GM19467 (cell line): Measurements from ENCODE around the gene GNAT1.

Experiments used
- ATAC-seq: cut with Tn5 transposase; IDR thresholded peaks from one replicate; pipeline ENCODE4 v1.9.1; 2021; ENCODE audit warnings: mild to moderate bottlenecking, moderate library complexity; ENCODE audit not compliant: unreplicated experiment

GNAT1 gene

GRCh38 chr3:50190936-50191660 is at the start of gene GNAT1:
TSS of gene GNAT1 (plus strand) at chr3:50191610. CDS start at chr3:50191726, 116 bp downstream.
- ATAC-seq: no peak

DNA sequence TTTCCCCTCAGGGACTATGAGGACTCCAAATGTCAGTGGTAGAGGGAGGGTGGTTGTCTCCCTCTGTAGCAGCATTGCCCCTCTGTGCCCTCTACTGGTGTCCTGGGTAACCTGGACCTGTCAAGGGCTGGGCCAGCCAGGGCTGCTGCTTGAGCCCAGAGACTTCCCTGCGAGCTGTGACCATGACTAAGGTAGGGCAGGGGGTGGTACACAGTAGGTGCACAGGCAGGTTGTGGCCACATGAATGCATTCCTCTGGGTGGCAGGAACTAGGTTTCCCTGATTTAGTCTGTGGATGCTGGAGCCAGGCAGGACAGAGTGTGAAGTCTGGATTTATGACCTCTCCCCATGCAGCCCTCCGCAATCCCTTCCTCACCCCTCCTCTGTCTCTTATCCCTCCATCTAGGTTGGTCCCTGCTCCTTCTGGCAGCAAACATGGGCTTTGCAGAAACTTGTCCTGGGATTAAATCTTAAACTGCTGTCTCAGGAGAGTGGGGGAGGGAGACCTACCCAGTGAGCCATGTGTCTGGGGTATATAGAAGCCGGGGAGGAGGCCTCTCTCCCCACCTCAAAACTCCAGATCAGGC is 45.0 kb upstream of the GNAT1 start:
- no peak for ATAC-seq

- no peak for ATAC-seq
Measured at GRCh38 chr3:50147016-50147415, 44.4 kb upstream of the GNAT1 start.

GRCh38 chr3:50147447-50147846 is 44.0 kb upstream of the GNAT1 start:
- ATAC-seq: no peak

DNA sequence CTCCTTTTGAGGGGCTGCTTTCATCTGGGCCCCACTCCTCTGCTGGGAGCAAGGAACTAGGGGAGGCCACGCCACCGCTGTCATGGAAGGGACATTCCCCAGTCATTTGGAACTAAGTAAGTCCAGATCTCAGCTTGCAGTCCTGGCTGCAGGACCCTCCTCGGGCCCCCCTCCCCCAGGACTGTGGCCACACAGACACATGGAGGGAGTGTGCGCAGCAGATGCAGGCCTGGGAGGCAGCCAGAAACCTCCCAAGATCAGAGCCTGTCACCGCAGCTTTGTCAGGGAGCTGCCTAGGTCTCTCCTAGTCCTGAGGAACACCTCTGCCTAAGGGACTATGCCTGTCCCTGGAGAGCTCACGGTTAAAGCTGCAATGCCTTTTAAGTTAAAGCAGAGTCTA is 43.5 kb upstream of the GNAT1 start:
- ATAC-seq: no peak

DNA sequence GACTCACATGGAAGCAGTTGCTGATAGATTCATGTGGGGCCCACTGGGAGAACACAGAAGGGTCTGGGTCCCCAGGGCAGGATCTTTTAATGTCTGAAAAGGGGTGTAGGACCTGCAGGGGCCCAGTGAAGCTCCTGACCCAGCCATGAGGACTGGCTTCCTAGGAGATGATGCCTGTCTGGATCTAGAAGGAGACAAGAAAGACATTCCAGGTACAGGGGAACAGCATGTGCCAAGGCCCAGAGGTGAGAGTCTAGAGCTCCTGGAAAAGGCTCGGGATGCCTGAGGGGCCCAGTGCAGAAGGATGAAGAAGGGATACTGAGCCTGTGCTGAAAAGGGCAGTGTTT is 41.0 kb upstream of the GNAT1 start:
- no peak for ATAC-seq

DNA sequence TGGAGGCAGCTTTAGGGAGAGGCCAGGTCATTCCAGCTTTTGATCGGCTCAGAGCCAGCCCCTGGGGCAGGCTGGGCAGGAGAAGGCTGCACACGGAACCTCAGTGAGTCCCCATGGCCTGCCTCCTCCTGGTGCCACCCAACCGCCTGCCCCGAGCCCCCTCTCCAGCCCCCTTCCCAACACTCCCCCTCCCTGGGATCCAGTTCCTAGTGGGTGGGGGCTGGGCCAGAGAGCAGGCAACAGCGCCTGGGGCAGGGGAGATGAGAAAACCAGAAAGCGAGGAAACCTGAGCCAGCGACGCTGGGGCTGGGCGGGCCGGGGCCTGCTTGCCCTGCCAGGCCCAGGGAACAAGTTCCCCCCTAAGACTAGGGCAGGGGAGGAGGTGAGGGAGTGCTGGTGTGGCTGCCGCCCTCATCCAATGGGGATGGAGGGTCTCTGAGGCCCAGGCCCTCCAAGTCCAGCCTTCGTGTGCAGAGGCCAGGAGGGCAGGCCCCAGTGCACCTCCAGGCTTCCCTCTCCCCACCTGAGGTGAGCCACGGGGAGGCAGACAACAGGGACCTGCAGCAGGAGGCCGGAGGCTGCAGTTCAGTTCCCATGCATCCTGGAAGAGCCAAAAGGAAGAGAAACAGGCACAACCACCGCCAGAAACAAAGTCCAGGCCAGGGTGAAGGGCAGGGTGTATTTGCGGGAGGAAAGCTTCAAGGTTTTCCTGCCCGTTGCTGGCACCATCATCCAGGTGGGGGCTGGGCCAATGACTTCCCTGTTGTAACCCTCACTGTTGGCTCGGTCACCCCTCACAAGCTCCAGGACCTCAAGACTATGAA is 40.3 kb upstream of the GNAT1 start:
- ATAC-seq: no peak

DNA sequence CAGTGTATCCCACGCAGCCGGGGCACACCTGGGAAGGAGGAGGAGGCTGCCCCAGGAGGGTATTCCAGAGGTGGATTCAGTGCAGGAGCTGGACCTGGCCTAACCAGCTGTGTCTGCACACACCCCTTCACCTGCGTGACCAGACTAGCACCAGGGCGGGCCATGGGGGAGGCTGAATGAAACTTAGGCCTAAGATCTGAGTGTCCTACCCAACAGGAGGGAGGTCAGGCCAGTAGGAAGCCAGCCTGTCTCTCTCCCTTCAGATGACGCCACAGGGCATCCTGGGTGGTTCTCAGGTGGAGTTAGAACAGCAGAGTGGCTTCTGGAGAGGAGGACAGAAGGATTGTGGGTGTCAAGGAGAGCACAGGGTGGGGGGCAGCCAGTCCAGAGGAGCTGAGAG is 39.7 kb upstream of the GNAT1 start:
- ATAC-seq: no peak

GRCh38 chr3:50153782-50154475 is 37.5 kb upstream of the GNAT1 start:
- no peak for ATAC-seq

DNA sequence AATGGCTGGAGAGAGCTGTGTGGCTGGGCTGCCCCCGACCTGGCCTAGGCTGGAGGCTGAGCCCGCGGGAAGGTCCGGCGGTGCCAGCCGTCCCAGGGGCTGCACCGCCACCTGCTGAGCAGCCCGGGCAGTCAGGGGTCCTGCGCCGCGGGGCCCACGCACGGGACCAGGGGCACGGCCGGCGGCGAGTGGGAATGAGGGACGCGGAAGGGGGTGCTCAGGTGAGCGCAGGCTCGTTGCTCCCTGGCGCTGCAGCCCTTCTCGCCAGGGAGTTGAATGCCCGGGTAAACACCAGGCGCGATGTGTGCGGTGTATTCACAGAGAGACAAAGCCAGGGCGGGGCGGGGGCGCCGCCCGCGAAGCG is 37.0 kb upstream of the GNAT1 start:
- no peak for ATAC-seq

DNA sequence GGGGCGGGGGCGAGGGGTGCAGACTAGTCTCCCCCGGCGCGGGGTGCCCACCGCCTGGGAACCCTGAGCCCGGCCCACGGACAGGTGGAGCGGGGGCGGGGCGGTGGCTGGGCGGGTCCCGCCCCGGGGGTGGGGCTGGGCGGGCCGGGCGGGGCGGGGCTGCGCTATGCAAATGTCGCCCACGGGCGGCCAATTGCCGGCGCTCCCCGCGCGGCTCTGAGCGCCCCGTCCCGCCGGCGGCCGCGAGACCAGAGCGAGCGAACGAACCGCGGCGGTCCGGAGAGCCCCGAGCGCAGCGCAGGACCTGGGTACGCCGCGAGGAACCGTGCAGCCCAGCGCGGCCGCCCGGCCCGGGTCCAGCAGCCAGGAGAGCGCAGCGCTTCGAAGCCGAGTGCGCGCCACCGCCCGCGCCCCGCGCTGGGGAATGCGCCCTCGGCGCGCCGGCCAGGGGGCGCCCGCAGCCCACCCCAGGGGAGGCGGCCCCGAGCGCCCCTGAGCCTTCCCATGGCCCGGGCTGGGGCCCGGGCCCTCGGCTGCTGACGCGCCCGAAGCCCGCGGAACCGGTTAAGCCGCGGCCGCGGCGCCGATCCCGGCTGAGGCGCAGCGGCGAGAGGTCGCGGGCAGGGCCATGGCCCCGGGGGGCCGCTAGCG is 36.4 kb upstream of the GNAT1 start, which contains the start of gene SEMA3F:
SEMA3F (plus strand) TSS at position 485 of the 651 bp plus-strand sequence. CDS start 4,299 bp downstream, outside the sequence.
- peak; percentile 67 for ATAC-seq

DNA sequence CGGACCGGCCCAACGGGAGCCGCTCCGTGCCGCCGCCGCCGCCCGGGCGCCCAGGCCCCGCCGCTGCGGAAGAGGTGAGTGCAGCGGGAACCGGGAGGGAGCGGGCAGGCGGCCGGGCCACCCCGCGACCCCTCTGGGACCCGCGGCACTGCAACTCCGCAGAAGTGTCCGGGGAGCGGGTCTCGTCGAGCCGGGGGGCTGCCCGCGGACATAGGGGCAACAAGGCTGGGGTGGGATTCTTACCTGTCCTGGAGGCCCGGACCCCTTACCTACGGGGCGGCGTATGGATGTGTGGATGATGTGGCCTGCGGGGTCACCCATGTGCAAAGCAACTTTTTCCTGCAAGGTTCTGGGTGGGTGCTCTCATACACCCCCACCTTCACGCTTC is 35.9 kb upstream of the GNAT1 start:
- peak; percentile 11 for ATAC-seq

DNA sequence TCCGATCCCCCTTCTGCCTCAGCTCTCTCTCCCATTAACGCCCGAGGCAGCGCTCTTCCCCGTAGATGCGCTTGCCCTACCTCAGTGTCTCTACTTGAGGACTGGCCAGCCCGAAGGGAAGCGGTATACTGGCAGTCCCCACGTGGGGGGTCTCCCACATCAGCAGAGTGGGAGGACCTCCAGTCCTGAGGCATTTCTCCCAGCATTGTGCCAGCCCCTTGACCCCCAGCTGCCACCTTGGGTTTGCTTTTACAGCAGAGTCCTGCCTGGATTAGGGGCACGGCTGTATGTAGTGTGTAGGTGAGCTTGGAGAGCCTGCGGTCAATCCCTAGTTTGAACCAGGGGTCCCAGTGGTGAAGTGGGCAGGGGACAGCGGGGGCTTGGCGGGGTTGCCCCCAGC is 35.5 kb upstream of the GNAT1 start:
- ATAC-seq: no peak

GRCh38 chr3:50156549-50157493 is 34.6 kb upstream of the GNAT1 start:
- ATAC-seq: no peak

- no peak for ATAC-seq
Measured at GRCh38 chr3:50157827-50158529, 33.4 kb upstream of the GNAT1 start.

GRCh38 chr3:50158530-50159146 is 32.8 kb upstream of the GNAT1 start:
- no peak for ATAC-seq

DNA sequence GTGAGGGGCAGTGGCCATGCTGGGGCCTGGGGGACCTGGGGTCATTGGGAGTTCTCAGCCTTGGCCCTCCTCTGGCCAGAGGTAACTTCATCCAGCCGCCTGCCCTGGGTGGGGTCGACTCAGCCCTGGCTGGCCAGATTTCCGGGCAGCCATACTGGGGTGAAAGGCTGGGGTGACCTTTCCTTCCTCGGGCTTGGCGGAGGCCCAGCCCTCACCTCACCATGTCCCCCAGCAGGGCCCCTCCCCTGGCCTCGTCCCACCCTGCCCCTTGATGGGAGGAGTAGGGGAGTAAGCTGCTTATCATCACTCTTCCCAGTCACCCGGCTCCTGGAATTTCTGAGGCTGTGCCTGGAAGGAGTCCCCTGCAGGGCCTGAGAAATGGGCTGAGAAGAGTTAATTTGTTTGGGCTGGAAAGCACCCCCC is 30.8 kb upstream of the GNAT1 start:
- no peak for ATAC-seq

GRCh38 chr3:50161320-50161719 is 30.1 kb upstream of the GNAT1 start:
- no peak for ATAC-seq
